ENCODE measurements around the gene PNPLA2. TPM values are rescaled to one million over a fixed set of nuclear protein-coding genes. Genes with fewer than 3 reads are reported as not detected.

PNPLA2 gene
- 100 to 1,000 TPM in 1 of 2 donors, 10 to 100 TPM in 1; 61.8 to 115 TPM for total RNA-seq

GRCh38 chr11:818396-819128, at the start of gene PNPLA2:
PNPLA2 (plus strand) TSS chr11:818914; CDS start chr11:819719, 805 bp downstream.
- intact Hi-C loops (cut with DNase I): no loop called here
- peak within 1 kb of the TSS; percentile 91 for H3K27ac ChIP-seq
- H3K4me1 ChIP-seq (replicated peaks): peaks cover 7% of the 10 kb centered on the region
- peaks cover under 1 to 5% of the 10 kb centered on the region in 2 donors for H3K36me3 ChIP-seq
- no peaks in the 10 kb centered on the region for H3K9me3 ChIP-seq
- 23% methylated on average over 20 of the region's 20 CpGs for WGBS
- H3K4me3 ChIP-seq: peak within 1 kb of the TSS; percentile 80 to 98
- no peaks in the 10 kb centered on the region for H3K27me3 ChIP-seq (replicated peaks; ENCODE audit: insufficient read depth)
- DNase-seq (ENCODE audit: low spot score): no peak
- peak; percentile 57 for TF ChIP-seq POLR2A (IDR thresholded peaks at IDR 0.05)
- TF ChIP-seq CTCF (IDR thresholded peaks at IDR 0.05): no peak

GRCh38 chr11:769887-770641, 48.6 kb upstream of the PNPLA2 start:
- H3K9me3 ChIP-seq: no peaks in the 10 kb centered on the region
- TF ChIP-seq POLR2AphosphoS5 (IDR thresholded peaks at IDR 0.05) (no peak), CTCF (IDR thresholded peaks at IDR 0.05) (no peak), POLR2A (IDR thresholded peaks at IDR 0.05) (no peak)
- WGBS: 83% methylated on average over 23 of the region's 23 CpGs
- H3K36me3 ChIP-seq: peaks cover 1 to 7% of the 10 kb centered on the region in 2 donors
- H3K27ac ChIP-seq: no peak overlapping the region
- no peaks in the 10 kb centered on the region for H3K27me3 ChIP-seq (replicated peaks; ENCODE audit: insufficient read depth)
- DNase-seq (ENCODE audit: low spot score): no peak
- no peak overlapping the region for H3K4me3 ChIP-seq
- no peaks in the 10 kb centered on the region for H3K4me1 ChIP-seq (replicated peaks)
- intact Hi-C loops (cut with DNase I): no loop called here

GRCh38 chr11:770642-771616, 47.8 kb upstream of the PNPLA2 start:
- intact Hi-C loops (cut with DNase I): no loop called here
- no peak for DNase-seq (ENCODE audit: low spot score)
- 89% methylated on average over 32 of the region's 32 CpGs for WGBS
- H3K27ac ChIP-seq: no peak overlapping the region
- no peak overlapping the region for H3K4me3 ChIP-seq
- peaks cover 0 to 7% of the 10 kb centered on the region in 2 donors for H3K36me3 ChIP-seq
- H3K9me3 ChIP-seq: no peaks in the 10 kb centered on the region
- H3K27me3 ChIP-seq (replicated peaks; ENCODE audit: insufficient read depth): no peaks in the 10 kb centered on the region
- no peaks in the 10 kb centered on the region for H3K4me1 ChIP-seq (replicated peaks)
- TF ChIP-seq POLR2A (IDR thresholded peaks at IDR 0.05) (no peak), POLR2AphosphoS5 (IDR thresholded peaks at IDR 0.05) (no peak), CTCF (IDR thresholded peaks at IDR 0.05) (no peak)

- intact Hi-C loops (cut with DNase I): no loop called here
- peaks cover 0 to 7% of the 10 kb centered on the region in 2 donors for H3K36me3 ChIP-seq
- H3K4me3 ChIP-seq: no peak overlapping the region
- peaks cover 7% of the 10 kb centered on the region for H3K4me1 ChIP-seq (replicated peaks)
- H3K27me3 ChIP-seq (replicated peaks; ENCODE audit: insufficient read depth): no peaks in the 10 kb centered on the region
- TF ChIP-seq POLR2AphosphoS5 (IDR thresholded peaks at IDR 0.05): no peak
- TF ChIP-seq POLR2A (IDR thresholded peaks at IDR 0.05): no peak
- TF ChIP-seq CTCF (IDR thresholded peaks at IDR 0.05): no peak
- 81% methylated on average over 13 of the region's 15 CpGs for WGBS
- H3K27ac ChIP-seq: no peak overlapping the region
- no peaks in the 10 kb centered on the region for H3K9me3 ChIP-seq
- DNase-seq (ENCODE audit: low spot score): no peak
These were observed 47.0 kb upstream of the PNPLA2 start for GRCh38 chr11:771617-772204.
